Thyroid gland (tissue), 4 donors: ENCODE measurements around the gene SFXN4. TPM values are rescaled to one million over a fixed set of nuclear protein-coding genes. Genes with fewer than 3 reads are reported as not detected.
A peak's percentile ranks its signal among the peaks of the same experiment; 100 is the strongest.

Source experiments
- DNase-seq, 2 donors: peaks; one replicate each; pipeline ENCODE4 v3.0.0-alpha.2; 2019
- H3K27ac ChIP-seq, 3 donors: fragments of 200-600 bp; sonication (generic); 1 replicate in 2 of 3; 2 replicates in 1 of 3; pipeline ENCODE4 v1.5.1; 2016 to 2019; ENCODE audit warnings: mild to moderate bottlenecking in 1 of 3, moderate library complexity in 1 of 3
- H3K27me3 ChIP-seq: fragments of 200-600 bp; sonication (generic); one replicate; pipeline ENCODE4 v1.5.1; 2019
- H3K36me3 ChIP-seq, 2 donors: fragments of 200-600 bp; sonication (generic); one replicate each; pipeline ENCODE4 v1.5.1; 2016 to 2019
- H3K4me1 ChIP-seq, 2 donors: fragments of 200-600 bp; sonication (generic); one replicate each; pipeline ENCODE4 v1.5.1; 2017 to 2019
- H3K4me3 ChIP-seq, 3 donors: fragments of 200-600 bp; sonication (generic); replicated peaks in 1 of 3; 1 replicate in 2 of 3; 2 replicates in 1 of 3; pipeline ENCODE4 v1.5.1; 2016; ENCODE audit warnings: mild to moderate bottlenecking in 1 of 3
- H3K9me3 ChIP-seq: fragments of 200-600 bp; sonication (generic); one replicate; pipeline ENCODE4 v1.5.1; 2017
- CTCF ChIP-seq, 6 experiments: fragments of 200-600 bp in 3 of 6; fragments of 450-650 bp in 3 of 6; sonication (generic) in 3 of 6; IDR thresholded peaks; one replicate each; pipeline ENCODE4 v1.5.1; 2016 to 2019; ENCODE audit warnings: antibody characterized with exemption in 6 of 6, mild to moderate bottlenecking in 2 of 6, inconsistent platforms in 1 of 6, moderate library complexity in 1 of 6
- POLR2A ChIP-seq, 2 donors: fragments of 450-650 bp; IDR thresholded peaks; one replicate each; pipeline ENCODE4 v1.6.1; 2017; ENCODE audit warnings: antibody characterized with exemption in 2 of 2, mild to moderate bottlenecking in 2 of 2, moderate library complexity in 1 of 2
- WGBS, 2 donors: methylation state at CpG; one replicate each; pipeline ENCODE4 v1.1.5; 2017; 5-methylcytosine and 5-hydroxymethylcytosine counted together
- intact Hi-C: fragments of 100-400 bp; cut with DNase I; formaldehyde crosslinking; loops from one replicate; pipeline ENCODE4 v1.15.1; 2023
- total RNA-seq, 4 donors: library from RNA; depleted of rRNA; stranded (reverse); fragments of >200 nt; gene quantifications; one replicate each; pipeline ENCODE4 v1.2.3, GENCODE V29; 2016

SFXN4 gene
- total RNA-seq, 4 donors from 2014 or later = 17.8 to 88.3 (median 36.3) TPM

- intact Hi-C loops = no loop called here
- Histone ChIP-seq H3K4me1 (no peaks in the 10 kb centered on the region), H3K9me3 (no peaks in the 10 kb centered on the region), H3K27me3 (no peaks in the 10 kb centered on the region), H3K4me3 (no peak overlapping the region), H3K27ac (no peak overlapping the region), H3K36me3 (peaks cover 6 to 16% of the 10 kb centered on the region in 2 donors)
- 77 to 83% methylated on average over 4 of the region's 4 CpGs for WGBS, 2 donors
- TF ChIP-seq CTCF (IDR thresholded peaks at IDR 0.05) (no peak), POLR2A (IDR thresholded peaks at IDR 0.05) (no peak)
- no peak for DNase-seq
Measured at GRCh38 chr10:119135513-119135881, 30.0 kb downstream of the SFXN4 start.

DNA sequence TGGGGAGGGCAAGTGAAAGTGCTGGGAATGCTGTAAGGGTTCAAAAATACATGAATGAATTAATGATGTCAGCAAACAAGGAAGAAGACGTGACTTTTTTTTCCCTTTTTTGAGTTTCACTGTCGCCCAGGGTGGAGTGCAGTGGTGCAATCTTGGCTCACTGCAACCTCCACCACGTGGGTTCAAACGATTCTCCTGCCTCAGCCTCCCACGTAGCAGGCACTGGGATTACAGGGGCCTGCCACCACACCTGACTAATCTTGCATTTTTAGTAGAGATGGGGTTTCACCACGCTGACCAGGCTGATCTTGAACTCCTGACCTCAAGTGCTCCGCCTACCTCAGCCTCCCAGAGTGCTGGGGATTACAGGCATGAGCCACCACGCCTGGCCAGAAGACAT is 31.6 kb downstream of the SFXN4 start:
- 95 to 97% methylated on average over 8 of the region's 8 CpGs for WGBS, 2 donors
- DNase-seq = no peak
- H3K36me3 ChIP-seq = peaks cover 14 to 16% of the 10 kb centered on the region in 2 donors
- intact Hi-C loops = no loop called here
- no peak overlapping the region for H3K27ac ChIP-seq
- H3K9me3 ChIP-seq = no peaks in the 10 kb centered on the region
- TF ChIP-seq POLR2A (IDR thresholded peaks at IDR 0.05) = no peak
- no peak for TF ChIP-seq CTCF (IDR thresholded peaks at IDR 0.05)
- H3K4me1 ChIP-seq = no peaks in the 10 kb centered on the region
- H3K27me3 ChIP-seq = no peaks in the 10 kb centered on the region
- no peak overlapping the region for H3K4me3 ChIP-seq

DNA sequence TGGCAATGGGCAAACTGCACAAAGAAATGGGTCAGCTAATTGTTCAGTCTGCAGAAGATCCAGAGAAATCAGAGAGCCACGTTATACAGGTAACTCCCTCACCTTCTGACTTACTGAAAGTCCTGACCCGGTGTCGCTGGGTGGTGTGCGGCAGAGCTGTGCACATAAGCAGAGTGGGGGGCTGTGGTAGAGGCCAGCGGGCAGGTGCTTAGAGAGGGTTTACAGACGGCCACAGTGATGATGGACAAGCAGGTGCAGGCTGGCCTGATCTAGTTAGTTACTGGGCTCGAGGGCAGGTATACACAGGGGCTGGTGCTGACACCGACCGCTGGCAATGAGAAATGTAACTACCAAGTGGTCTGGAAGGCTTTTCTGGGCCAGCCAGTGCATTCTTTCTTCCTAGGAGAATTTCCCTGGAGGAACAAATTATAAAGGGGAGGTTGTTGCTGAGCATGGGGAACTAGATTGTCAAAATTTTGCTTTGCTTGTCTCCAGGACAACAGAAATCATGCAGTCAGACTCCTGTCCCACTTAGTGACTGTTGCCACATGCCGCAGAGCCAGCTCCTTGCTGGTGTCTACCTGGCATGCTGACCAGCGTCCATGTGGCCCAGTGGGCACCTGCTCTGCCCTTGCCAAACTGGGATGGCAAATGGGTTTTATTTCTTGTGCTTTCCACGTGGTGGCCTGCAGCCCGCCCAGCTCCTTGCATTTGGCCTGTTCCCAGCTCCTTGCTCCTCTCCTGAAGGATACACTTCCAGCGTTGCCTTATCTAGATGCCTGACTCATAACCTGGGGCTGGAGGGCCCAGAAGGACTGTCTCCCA is 32.8 kb downstream of the SFXN4 start:
- Histone ChIP-seq H3K27ac (no peak overlapping the region), H3K27me3 (no peaks in the 10 kb centered on the region), H3K4me1 (no peaks in the 10 kb centered on the region), H3K9me3 (no peaks in the 10 kb centered on the region), H3K36me3 (peaks cover 14 to 16% of the 10 kb centered on the region in 2 donors), H3K4me3 (no peak overlapping the region)
- intact Hi-C loops = no loop called here
- no peak for TF ChIP-seq CTCF (IDR thresholded peaks at IDR 0.05)
- TF ChIP-seq POLR2A (IDR thresholded peaks at IDR 0.05) = no peak
- WGBS, 2 donors = 89 to 93% methylated on average over 14 of the region's 14 CpGs
- DNase-seq = no peak

- Histone ChIP-seq H3K4me1 (no peaks in the 10 kb centered on the region), H3K36me3 (peaks cover 14 to 16% of the 10 kb centered on the region in 2 donors)
Measured at GRCh38 chr10:119131512-119132240, 33.8 kb downstream of the SFXN4 start.

More at GRCh38 chr10:119131512-119132240, 33.8 kb downstream of the SFXN4 start:
- DNase-seq = no peak
- Histone ChIP-seq H3K9me3 (no peaks in the 10 kb centered on the region), H3K27ac (peak overlapping the region in 1 of 3 donors; percentile 40), H3K4me3 (no peak overlapping the region), H3K27me3 (no peaks in the 10 kb centered on the region)
- intact Hi-C loops = no loop called here
- WGBS, 2 donors = 74 to 81% methylated on average over 10 of the region's 10 CpGs
- TF ChIP-seq CTCF (IDR thresholded peaks at IDR 0.05) = no peak
- TF ChIP-seq POLR2A (IDR thresholded peaks at IDR 0.05) = no peak
